ENCODE results near the gene C5orf15.
"Not testable (repeated sequence)": the region's sequence is repeated elsewhere in the genome, so short reads cannot be mapped to it uniquely, and the experiment has no call there.

The C5orf15 gene

GRCh38 chr5:133980652-133981051 is 12.2 kb upstream of the C5orf15 start:
- DNase-seq (ENCODE audit: low spot score) = no peak
- TF ChIP-seq CTCF (IDR thresholded peaks at IDR 0.05; ENCODE audit: extremely low read depth, missing control alignments) = no peak

GRCh38 chr5:133978943-133979342 is 10.5 kb upstream of the C5orf15 start:
- no peak for TF ChIP-seq CTCF (IDR thresholded peaks at IDR 0.05; ENCODE audit: extremely low read depth, missing control alignments)
- no peak for DNase-seq (ENCODE audit: low spot score)

- TF ChIP-seq CTCF (IDR thresholded peaks at IDR 0.05; ENCODE audit: extremely low read depth, missing control alignments) = no peak
- DNase-seq (ENCODE audit: low spot score) = no peak
Observed at GRCh38 chr5:133977858-133978257, 9.4 kb upstream of the C5orf15 start.

GRCh38 chr5:133977161-133977787 is 8.8 kb upstream of the C5orf15 start:
- DNase-seq (ENCODE audit: low spot score) = peak; percentile 26
- no peak for TF ChIP-seq CTCF (IDR thresholded peaks at IDR 0.05; ENCODE audit: extremely low read depth, missing control alignments)

- not testable (repeated sequence) for DNase-seq (ENCODE audit: low spot score)
Observed at GRCh38 chr5:133975546-133975945, 7.1 kb upstream of the C5orf15 start.

- no peak for TF ChIP-seq CTCF (IDR thresholded peaks at IDR 0.05; ENCODE audit: extremely low read depth, missing control alignments)
Observed at GRCh38 chr5:133974142-133974541, 5.7 kb upstream of the C5orf15 start.

GRCh38 chr5:133970325-133970909 is 2.0 kb upstream of the C5orf15 start:
- no peak for TF ChIP-seq CTCF (IDR thresholded peaks at IDR 0.05; ENCODE audit: extremely low read depth, missing control alignments)
- DNase-seq (ENCODE audit: low spot score) = no peak

More at GRCh38 chr5:133974142-133974541, 5.7 kb upstream of the C5orf15 start:
- DNase-seq (ENCODE audit: low spot score) = no peak

Data from GM20000 (cell line).